M059J (cell line): ENCODE measurements around the gene TACC3. TPM values are rescaled to one million over a fixed set of nuclear protein-coding genes. Genes with fewer than 3 reads are reported as not detected.

Experiments
- DNase-seq: peaks from one replicate; pipeline ENCODE4 v3.0.0-alpha.2; 2012; ENCODE audit warnings: low read depth
- total RNA-seq: library from RNA; depleted of rRNA; stranded (reverse); fragments of >200 nt; shearing (Covaris generic); gene quantifications from 2 replicates; pipeline ENCODE4 v1.2.3, GENCODE V29; 2014

TACC3 gene
- total RNA-seq, 1 experiment from 2014 or later, result 40.6 TPM

DNA sequence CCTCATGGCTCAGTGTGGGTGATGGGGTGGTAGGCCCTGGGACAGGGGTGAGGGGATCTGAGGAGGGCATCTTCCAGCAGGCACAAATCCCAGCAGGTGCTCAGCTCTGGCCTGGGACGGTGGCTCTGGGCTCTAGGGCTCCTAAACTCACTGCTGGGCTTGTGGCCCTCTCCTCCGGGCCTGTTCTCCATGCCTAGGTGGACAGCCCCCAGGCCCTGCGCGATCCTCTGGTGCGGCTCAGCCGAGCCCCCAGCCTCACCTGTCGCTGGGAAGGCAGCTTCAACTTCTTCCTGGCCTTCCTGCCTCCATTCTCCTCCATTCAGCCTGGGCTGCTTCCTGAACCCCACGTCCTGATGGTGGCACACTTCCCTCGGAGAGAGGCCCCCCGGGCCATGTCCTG, 52.4 kb downstream of the TACC3 start:
- DNase-seq, result no peak

DNA sequence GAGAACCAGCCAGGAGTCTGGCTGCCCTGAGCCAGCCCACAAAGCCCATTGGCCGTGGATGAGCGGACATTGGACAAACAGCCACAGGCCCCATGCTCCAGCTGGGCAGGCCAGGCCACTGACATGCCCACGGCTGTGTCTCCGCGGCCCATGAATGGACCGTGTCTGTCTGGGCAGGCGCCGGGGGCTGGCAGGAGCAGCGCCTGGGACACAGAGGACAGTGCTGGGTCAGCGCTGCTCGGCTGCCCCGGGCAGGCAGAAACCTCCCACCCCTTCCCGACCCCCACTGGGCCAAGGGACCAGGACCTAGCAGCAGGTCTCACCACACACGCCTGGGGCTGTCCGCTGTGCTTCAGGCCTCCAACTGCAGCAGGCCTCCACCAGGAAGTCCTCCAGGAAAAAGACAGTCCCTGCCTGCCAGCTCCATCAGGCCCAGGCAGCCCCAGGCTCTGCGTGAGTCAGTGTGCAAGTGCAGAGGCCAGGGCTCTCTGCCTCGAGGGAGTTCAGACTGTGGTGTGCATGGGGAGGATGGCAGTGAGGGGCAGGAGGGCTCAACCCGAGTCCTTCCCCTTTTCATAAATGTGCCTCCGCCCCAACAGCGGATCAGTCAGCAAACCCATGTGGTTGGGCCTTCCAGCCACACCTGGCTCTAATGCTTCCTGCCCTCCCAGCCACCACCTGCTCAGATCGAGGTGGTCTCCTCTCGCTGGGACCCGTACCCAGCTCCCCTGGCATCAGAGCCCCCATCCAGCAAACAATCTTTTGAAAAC, 54.6 kb downstream of the TACC3 start:
- DNase-seq, result peak; percentile 53

DNA sequence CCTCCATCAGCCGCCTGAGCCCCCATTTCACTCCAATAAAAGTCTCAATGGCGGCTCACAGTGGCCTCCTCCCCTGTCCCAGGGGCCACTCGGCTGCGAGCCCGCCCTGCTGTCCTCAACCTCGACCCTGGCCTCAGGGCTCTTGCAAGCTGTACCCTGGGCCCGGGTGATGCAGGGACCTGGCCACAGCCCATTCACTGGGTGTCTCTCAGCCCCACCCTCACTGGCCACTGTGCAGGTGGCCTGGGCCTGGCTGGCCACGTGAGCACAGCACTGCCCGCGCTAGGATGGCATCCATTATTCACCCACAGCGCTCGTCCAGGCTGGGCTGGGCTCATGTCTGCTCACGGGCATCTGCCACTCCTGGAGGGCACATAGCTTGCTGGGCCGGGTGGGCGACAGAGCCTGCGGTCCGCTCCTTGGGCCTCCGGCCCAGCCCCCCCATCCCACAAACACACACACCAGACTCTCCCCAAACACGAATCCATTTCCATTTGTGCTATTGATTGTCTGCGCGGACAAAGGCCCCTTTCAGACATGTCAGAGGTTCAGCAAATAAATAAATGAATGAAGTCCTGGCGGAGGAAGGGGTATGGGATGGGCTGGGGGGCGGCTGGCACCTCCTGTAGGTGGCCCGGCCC, 55.3 kb downstream of the TACC3 start:
- no peak for DNase-seq

DNA sequence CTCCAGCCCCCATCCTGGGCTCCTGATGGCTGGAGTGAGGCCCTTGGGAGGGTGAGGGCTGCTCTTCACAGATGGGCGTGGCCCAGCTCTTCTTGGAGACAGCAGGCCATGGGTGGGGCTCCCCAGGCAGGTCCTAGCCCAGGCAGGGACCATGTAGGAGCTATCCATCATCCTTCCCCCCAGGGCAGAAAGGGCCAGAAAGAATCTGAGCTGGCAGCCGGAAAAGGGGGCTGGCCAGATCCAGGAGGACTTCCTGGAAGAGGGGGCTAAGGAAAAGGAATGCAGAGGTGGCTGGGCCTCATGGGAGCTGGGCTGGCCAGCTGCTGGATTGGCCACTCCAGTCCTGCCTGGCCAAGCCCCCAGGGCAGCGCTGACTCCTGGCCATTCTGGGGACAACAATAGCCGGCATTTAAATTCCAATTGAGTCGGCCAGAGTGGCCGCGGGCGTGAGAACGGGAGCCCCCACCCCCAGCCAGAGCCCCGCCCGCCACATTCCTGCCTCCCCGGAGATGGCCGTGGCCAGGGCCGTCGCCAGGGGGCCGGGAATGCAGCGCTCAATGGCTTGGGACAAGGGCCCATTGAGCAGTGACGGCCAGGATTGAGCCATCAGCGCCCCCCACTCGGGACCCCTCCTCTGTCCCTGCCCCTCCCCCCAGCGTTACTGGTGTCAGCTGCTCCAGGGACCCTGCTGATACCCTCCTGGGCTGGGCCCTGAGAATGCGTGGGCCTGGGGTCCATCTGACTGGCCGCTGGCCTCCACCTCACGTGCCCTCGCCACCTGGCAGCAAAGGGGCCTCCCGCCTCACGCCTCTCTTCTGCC, 56.7 kb downstream of the TACC3 start:
- DNase-seq, result peak; percentile 72

DNA sequence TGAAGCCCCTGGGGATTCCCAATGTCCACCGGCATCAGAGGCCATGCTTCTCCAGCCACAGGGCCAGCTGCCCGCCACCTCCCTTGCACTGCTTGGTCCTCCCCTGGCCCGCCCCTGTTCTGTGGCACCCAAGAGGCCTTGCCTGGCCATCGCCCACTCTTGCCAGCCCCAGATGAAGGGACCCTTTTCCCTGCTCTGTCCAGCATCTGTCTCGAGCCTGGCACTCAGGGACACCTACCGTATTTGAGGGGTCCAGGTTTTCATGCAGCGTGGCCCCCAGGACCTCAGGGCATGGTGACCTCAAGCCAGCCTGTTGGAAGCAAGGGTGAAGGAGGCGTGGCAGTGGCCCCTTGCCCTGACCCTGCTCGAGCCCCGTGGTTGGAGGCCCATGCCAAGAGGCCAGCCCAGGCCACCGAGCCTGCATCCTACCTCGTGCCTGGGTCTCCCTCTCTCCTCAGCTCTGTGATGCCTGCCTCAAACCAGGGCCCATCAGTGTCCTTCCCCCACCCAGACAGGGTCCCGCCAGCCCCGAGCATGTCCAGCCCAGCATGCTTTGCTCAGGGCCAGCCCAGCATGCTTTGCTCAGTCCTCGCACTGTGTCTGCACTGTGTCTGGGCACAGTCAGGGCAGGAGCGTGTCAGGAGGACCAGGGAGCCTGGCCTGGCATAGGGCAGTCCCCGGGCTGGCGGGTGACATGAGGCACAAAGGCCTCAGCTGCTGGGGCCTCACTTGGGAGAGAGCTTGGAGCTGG, 57.5 kb downstream of the TACC3 start:
- DNase-seq, result no peak

DNA sequence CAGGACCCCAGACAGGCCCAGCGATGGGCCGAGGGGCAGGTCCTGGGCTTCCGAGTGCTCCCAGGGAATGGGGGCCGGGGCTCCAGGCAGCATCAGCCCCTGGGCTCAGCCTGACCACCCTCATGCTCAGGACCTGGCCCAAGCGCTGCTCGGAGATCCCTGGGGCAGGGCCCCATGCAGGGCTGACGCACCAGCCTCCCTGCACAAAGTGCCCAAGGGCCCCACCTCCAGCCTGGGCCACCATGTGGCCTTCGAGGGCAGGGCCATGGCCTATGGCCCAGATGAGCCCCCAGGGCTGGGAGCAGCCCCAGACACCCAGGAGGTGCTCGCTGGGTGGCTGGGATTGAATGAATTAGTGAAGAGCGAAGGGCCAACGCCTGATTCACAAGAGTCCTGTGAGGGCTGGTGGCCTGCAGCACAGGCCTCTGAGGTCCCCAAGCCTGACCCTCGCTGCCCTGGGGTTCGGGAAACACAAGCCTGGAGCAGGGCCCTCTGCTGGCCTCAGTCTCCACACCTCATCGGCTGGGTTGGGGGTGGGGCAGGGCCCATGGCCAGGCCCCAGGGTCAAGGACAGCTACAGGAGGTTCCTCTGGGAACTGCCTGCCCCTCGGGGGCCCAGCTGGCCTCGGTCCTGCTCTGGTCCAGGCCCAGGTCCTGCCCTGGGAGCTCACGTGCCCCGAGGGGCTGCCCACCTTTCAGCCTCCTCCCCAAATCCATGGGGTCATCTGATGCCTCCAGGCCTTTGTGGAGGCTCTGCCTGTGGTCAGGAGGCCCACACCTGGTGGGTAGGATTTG, 58.5 kb downstream of the TACC3 start:
- DNase-seq, result no peak

DNA sequence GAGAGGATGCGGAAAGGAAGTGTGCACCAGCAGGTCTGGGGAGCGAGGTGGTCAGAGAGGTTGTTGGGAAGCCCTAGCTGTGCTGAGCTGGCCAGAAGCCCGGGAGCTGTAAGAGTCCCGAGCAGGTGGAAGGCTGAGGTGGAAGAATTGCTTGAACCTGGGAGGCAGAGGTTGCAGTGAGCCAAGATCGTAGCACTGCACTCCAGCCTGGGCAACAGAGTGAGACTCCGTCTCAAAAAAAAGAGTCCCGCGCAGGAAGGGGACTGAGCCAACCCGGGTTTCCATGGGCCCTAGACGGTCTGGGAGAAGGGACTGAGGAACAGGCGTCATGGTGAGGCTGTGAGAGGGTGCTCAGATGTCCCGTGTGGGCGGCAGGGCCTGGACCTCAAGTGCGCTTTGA, 59.1 kb downstream of the TACC3 start:
- no peak for DNase-seq

DNA sequence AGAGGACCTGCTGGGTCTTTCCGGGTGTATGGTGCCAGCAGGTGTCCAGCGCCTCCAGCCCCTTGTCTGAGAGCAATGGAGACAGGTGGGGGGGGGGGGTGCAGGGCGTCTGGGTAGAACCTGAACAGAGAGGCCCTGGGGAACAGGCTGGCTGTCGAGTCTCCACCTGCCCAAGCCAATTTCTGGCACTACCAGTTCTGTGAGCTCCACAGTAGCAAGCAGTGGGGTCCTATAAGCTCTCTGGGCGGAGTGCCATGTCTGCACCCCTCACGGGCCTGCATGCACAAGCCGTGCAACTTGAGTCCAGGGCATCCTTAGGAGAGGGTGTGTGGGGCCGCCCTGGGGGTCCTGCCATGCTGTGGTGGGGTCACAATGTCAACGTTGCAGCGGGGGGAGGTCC, 61.7 kb downstream of the TACC3 start:
- no peak for DNase-seq

DNA sequence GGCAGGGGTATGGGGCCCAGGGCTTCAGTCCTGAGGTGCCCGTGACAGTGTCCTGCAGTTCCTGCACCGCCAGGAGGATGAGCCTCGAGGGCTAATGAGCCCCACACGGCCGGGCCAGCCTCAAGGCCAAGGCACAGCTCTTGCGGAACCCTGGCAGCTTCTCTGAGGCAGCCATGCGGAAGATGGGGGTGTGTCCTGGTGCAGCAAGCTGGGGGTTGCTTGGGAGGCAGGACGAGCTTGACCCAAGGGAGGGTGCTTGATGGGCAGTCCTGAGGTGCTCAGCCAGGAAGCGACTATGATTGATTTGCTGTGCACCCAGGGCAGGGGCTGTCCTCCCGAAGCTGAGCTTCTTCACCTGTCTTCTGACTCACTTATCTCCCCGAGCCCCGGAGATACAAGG, 62.6 kb downstream of the TACC3 start:
- peak; percentile 32 for DNase-seq

DNA sequence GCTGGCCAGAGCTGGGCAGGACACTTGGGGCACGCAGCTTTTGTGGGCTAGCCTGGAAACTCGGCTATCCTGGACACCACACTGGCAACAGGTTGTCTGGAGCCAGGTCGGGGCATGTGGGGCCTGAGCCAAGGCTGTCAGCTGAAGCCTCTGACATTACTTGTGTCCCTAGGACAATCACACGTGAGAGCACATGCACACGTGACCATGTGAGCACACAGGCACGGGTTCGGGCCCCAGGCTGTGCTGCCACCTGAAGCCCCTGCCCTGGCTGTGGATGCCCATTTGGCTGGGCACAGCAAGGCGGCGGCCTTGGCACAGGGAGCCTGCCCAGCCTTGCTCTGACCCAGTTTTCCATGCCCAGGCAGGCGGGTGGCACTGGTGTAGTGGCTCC, 63.1 kb downstream of the TACC3 start:
- DNase-seq, result no peak

DNA sequence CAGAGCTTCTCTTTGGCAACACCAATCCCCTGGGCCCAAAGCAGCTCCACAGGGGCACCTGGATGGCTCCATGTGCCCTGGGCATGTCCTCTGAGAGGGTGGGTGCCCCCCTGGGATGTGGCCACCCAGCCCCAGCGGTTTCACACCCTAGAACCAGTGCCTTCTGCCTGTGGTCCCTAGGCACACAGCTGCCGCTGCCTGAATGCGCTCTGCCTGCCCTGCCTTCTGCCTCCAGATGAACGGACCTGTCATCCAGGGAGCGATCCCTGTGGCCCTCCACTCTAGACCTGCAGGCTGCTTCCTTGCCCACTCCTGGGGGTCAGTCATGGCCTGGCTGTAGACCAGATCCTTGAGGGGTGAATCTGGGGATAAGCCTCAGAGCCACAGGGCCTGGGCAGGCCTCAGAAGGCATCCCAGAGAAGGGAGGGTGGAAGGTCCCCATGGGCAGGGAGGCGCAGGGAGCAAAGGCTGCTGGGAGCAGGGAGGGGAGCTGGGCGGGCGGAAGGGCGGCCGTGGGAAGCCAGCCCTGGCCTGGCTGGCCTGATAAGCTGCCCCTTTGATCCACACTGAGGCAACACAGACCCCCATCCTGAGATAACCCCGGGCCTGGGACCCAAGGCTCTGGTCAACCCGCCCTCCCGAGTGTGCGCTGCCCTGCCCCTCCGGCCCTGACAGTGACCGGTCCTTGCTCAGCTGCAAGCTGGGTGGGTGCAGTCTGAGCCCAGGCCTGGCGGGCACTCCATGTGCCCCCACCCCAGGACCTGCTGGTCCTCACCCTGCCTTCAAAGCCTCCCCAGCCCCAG, 63.7 kb downstream of the TACC3 start:
- DNase-seq, result no peak

DNA sequence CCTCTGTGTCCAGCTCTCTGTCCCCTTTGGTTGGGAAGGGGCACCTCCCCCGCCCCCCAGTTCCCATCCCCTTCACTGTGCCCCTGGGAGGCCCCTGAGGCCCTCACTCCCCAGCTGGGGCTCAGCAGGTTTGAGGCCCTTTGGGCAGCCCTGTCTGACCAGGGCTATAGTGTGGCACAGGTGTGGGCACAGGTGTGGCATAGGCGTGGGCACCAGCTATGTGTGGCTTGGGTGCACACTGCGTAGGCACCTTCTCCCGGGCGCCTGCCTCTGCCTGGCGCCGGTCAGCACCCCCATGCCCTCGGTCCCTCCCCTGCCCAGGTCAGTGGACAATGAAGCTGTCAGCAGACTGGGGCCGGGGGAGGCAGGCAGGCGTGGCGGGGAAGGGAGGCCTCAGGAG, 64.3 kb downstream of the TACC3 start:
- DNase-seq, result no peak

DNA sequence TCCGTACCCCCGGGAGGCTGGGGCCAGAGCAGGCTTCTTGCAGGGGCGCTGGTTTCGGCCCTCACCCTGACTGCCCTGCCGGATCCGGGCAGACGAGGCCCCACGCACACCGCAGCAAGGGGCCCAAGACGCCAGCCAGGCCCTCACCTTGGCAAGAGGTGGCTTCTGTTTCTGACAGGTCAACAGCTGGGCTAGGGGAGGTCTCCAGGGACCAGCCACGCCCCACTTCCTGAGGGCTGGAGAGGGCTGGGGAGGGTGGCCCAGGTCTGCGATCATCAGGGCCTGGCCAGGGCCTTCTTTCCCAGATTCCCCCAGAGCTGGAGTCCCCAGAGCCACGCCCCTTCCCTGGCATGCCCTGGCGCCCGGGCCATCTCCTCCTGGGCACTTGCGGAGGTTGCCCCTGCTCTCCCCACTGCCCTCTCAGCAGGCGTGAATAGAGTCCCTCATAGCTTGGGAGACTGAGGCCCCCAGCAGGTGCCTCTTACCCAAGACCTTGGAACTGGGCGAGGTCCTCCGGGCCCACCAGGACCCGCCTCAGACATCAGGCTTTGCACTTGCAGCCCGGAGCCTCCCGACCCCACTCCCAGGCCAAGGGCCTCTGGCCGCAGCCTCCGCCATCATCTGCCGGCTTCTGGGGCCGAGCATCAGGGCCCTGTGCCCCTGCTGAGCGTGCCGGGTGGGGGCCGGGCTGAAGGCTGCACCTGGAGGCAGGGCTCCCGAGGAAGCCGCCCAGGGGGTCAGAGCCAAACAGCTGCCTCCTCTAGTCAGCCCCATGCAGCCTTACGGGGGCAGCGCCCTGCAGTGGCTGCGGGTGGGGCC, 65.4 kb downstream of the TACC3 start:
- DNase-seq, result no peak

DNA sequence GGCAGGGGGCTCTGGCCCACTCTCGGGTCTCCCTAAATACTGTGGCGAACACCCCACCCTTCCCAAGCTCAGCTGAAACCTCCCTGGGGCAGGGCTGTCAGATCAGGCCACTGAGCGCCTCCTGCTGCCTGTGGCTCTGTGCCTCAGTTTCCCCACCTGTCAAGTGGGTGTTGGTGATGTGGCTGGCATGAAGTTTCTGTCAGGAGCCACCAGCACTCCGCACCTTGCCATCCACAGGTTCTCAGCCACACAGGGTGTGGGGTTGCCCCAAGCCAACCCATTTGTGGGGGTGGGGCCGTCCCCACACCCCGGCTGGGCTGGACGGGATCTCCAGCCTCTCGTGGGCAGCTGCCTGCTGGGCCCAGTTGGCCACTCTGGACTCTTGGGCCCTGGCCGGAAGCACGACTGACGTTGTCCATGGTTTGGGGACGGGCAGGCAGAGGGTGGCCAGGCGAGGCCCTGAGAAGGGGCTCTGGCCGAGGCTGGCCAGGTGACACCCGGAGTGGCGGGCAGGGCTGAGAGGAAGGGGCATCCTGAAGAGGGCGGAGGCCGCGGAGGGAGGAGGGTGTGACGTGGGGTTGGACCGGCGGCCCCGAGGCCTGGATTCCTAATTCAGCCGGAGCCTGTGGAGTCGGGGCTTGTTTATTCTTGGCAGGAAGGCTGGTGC, 66.2 kb downstream of the TACC3 start:
- no peak for DNase-seq

DNA sequence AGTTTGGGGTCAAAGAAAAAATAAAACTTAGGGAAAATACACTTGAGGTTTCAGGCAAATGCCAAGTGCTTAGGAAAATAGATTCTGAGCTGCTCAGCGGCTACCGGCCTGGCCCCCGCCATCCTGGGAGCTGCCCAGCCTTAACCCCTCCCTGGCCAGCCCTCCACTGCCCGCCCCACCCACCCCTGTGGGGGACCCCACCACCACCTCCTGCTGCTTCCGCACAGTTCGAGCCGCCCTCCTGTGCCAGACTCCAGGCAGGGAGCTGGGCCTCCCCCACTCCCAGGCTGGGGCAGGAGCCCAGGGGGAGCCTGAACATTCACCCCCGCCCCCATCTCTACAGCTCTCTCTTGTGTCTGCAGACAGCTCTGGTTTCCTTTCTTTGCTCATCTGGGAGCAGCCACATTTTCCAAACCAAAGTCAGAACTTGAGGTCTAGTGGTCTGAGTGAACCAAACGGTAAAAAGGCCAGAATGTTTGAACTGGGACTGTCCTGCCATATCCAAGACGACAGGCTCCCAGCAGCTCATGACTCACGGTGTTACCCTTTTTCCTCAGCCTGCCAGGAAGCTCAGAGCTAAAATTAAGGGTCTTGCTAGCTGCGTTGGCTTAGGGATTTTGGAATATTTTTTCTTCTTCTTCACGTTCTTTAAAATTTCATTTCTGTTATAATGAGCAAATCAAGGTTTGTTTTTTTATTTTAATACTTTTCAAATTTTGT, 67.1 kb downstream of the TACC3 start:
- DNase-seq, result no peak

DNA sequence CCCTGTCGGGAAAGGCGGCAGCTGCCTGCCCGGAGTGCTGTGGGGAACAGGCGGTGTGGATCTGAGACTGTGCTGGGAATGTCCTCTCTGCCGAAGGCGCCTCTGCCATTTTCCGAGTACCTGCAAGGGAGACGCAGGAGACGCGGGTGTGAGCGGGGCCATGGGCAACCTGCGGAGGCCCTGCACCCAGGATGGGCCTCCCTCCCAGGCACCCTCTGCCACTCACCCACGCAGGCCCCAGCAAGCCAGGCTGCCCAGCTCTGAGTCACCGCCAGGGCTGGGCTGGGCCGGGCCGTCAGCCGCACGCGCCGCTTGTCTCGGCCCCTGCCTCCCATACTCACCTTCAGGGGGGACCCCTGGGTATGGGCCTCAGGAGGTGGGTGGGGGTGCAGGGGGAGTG, 68.2 kb downstream of the TACC3 start:
- DNase-seq, result no peak

DNA sequence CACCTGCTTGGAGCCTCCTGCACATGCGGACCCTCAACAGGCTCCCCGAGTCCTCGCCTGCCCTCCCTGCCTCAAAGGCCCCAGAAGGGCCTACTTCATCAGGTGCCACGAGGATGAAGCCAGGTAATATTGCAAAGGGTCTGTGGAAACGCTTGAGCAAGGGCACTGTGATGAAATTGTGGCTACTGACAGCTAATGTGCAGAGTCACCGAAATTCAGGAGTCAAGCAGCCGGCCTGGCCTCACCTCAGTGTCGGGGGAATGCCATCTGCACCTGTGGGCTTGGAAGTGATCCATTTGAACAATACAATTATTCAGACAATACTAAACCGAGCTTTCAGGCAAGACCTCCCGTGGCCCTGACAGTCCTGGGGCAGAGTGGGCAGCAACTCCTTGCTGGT, 68.7 kb downstream of the TACC3 start:
- DNase-seq, result no peak

DNA sequence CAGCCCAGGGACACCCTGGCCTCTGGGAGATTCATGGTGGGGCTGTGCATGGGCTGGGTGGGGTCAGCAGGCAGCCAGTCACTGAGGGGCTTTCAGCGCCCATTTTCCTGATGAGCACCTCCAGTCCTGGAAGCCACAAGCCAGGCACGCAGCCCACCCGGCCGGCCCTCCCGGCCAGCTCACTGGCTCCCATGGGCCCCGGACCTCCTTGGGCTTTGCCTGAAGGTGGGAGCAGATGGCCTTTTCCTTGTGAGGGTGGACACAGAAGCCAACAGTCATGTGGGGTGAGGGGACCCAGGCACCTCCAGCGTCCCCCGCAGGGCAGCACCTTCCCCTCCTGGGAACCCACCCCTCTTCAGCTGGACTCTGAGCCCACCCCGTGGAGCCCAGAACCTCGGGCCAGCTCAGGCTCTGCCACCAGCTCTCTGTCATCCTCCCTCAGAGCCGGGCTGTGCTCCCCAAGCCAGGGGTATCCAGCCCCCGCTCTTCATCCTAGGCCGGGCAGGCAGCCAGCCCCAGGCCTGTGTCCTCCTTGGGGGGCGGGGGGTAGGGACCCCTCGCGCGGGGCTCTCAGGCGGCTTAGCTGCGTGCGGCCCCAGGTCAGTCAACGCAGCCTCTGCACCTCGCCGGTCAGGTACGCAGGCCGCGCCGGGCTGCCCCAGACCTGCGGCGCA, 71.0 kb downstream of the TACC3 start:
- DNase-seq, result no peak
